Rectal smooth muscle tissue (tissue), 1 donor: Measurements from ENCODE around the gene GDPD4.

ENCODE experiments used
- H3K27ac ChIP-seq: one replicate; pipeline ENCODE4 v1.7.0; 2013; ENCODE audit warnings: low read depth, low read length, inconsistent platforms
- H3K27me3 ChIP-seq: one replicate; pipeline ENCODE4 v1.7.0; 2013; ENCODE audit warnings: low read length; ENCODE audit not compliant: control insufficient read depth, insufficient read depth
- H3K36me3 ChIP-seq: one replicate; pipeline ENCODE4 v1.7.0; 2013; ENCODE audit warnings: low read length; ENCODE audit not compliant: control insufficient read depth, insufficient read depth
- H3K4me1 ChIP-seq: one replicate; pipeline ENCODE4 v1.7.0; 2013; ENCODE audit warnings: low read length; ENCODE audit not compliant: control insufficient read depth, insufficient read depth
- H3K4me3 ChIP-seq: one replicate; pipeline ENCODE4 v1.7.0; 2013; ENCODE audit warnings: low read length
- H3K9ac ChIP-seq: one replicate; pipeline ENCODE4 v1.7.0; 2013; ENCODE audit warnings: low read length

The GDPD4 gene

DNA sequence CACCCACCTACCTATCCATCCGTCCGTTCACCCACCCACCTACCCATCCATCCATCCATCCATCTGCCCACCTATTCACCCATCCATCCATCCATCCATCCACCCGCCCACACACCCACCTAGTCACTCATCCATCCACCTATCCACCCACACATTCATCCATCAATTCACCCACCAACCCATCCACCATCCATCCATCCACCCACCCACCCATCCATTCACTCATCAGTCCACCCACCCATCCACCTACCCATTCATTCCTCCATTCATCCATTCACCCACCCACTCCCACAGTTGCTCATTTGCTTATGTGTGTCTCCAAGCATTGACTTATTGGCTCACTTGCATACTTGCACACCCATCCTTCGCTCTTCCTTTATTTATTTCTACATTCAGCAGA is 123.3 kb downstream of the GDPD4 start:
- H3K9ac ChIP-seq = no peak overlapping the region
- H3K36me3 ChIP-seq = no peaks in the 10 kb centered on the region
- no peaks in the 10 kb centered on the region for H3K27me3 ChIP-seq
- no peak overlapping the region for H3K4me3 ChIP-seq
- H3K27ac ChIP-seq = no peak overlapping the region
- H3K4me1 ChIP-seq = no peaks in the 10 kb centered on the region

DNA sequence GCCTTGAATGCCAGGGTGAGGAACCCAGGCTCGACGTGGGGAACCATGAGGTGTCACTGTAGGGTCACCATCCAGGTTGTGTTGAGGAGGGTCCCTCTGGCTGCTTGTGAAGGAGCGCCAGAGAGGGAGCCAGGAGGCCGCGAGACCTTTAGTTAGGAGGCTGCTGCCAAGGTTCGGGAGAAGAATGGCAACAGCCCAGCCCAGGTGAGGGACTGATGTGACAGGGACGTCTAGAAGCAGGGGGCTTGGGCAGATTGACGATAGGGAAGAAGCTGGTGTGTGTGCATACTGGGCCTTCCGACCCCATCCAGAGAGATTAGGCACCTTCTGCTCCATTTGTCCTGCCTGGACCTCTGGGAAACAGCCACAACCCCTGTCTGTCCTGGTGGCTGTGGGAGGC is 124.5 kb downstream of the GDPD4 start:
- H3K4me3 ChIP-seq = no peak overlapping the region
- no peaks in the 10 kb centered on the region for H3K36me3 ChIP-seq
- no peak overlapping the region for H3K9ac ChIP-seq
- H3K27ac ChIP-seq = no peak overlapping the region
- no peaks in the 10 kb centered on the region for H3K4me1 ChIP-seq
- H3K27me3 ChIP-seq = no peaks in the 10 kb centered on the region

DNA sequence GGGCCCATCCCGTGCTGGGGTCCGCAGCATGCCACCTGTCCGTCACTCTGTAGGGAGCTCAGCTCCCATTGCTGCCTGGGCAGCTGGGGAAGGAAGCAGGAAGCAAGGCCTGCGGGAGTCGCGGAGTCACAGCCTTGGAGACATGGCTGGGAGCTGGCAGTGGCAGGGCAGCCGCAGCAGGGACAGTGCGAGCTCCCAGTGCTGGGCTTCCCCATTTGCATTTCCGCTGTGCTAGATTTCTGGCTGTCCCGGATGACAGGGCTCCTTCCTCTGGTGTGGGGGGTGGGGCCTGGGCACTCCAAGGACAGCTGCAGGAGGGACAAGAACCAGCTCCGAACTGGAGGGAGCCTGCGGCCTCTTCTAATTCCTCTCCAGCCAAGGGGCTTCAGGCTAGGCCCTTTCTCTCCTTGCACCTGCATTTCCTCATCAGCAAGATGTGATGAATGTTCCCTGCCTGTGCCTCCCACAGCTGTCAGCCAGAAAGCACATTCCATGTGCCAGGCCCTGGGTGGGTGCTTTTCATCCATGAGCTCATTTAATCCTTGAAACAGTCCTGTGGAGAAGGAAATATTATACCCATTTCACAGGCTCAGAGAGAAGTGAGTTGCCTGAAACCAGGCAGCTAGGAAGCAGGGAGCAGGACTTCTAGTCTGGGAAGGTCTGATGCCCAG is 125.5 kb downstream of the GDPD4 start:
- no peaks in the 10 kb centered on the region for H3K36me3 ChIP-seq
- H3K4me3 ChIP-seq = no peak overlapping the region
- no peak overlapping the region for H3K27ac ChIP-seq

DNA sequence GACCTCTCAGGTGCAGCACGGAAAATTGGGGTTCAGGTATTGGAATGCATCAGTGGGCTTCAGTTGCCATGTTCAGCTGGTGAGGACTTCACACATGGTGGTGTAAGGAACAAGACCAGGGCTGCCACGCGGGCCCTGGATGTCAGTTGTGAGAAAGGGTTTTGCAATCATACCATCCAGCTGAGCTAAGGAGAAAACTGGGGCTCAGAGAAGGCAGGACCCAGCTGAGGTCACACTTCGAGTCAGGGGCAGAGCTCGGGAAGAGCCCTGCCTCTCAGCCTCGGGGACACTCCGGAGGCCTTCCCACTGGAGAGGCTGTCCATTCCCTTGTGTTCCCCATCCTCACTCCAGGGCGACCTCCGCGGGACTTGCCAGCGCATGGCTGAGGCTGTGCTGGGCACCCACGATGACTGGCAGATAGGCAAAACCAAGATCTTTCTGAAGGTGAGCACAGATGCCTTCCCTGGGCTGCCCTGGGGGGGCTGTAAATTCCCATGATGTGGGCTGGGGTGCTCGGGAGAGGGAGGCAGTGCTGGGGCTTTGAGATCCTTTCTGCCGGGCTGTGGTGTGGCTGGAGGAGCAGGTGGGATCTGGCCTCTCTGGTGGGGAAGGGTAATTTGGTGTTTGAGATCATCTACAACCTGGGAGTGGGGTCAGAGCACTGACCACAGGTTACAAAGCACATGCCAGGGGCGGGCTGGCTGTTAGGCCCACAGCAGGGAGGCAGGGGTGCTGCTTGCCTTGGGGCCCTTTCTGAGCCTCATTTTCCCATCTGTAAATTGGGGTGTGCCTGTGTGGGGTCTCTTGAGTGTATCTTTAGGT is 126.3 kb downstream of the GDPD4 start:
- Histone ChIP-seq H3K27me3 (no peaks in the 10 kb centered on the region), H3K4me3 (no peak overlapping the region), H3K9ac (no peak overlapping the region), H3K27ac (no peak overlapping the region), H3K36me3 (no peaks in the 10 kb centered on the region), H3K4me1 (no peaks in the 10 kb centered on the region)

More for the DNA sequence above, 125.5 kb downstream of the GDPD4 start:
- H3K27me3 ChIP-seq = no peaks in the 10 kb centered on the region
- H3K9ac ChIP-seq = no peak overlapping the region
- H3K4me1 ChIP-seq = no peaks in the 10 kb centered on the region

DNA sequence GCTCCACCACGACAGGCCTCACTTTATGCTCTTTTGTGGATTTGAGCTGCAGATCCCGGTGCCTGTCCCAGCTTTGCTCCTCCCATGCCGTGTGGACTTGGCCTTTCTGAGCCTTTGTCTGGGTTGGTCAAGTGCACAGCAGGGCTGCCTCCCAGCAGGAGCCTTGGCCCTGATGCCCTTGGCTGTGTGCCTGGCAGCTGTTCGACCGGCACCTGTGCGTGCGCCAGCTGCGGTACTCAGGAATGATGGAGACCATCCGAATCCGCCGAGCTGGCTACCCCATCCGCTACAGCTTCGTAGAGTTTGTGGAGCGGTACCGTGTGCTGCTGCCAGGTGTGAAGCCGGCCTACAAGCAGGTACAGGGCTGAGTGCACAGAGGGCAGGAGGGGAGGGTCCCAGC is 126.9 kb downstream of the GDPD4 start:
- H3K9ac ChIP-seq = no peak overlapping the region
- H3K4me3 ChIP-seq = no peak overlapping the region
- H3K27ac ChIP-seq = no peak overlapping the region
- H3K4me1 ChIP-seq = no peaks in the 10 kb centered on the region
- H3K36me3 ChIP-seq = no peaks in the 10 kb centered on the region
- H3K27me3 ChIP-seq = no peaks in the 10 kb centered on the region

DNA sequence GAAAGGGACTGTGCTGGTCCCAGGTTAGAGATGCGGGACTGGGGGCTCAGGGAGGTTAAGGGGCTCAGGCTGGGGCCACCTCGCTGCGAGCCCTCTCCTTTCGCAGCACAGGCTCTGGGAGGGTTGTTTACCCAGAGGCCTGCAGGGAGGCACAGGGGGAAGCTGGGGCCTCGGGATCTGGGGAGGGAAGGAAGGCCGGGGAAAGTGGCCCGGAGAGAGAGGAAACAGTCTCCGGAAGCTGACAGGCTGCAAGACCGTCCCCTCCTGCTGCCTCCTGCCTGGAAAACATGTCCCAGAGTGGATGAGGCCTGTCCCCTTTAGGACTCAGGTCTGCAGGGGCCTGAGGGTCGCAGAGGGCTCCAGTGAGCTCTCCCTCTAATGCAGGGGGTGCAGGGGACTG is 128.0 kb downstream of the GDPD4 start:
- Histone ChIP-seq H3K36me3 (no peaks in the 10 kb centered on the region), H3K4me1 (no peaks in the 10 kb centered on the region), H3K4me3 (no peak overlapping the region), H3K9ac (no peak overlapping the region), H3K27me3 (no peaks in the 10 kb centered on the region), H3K27ac (no peak overlapping the region)

DNA sequence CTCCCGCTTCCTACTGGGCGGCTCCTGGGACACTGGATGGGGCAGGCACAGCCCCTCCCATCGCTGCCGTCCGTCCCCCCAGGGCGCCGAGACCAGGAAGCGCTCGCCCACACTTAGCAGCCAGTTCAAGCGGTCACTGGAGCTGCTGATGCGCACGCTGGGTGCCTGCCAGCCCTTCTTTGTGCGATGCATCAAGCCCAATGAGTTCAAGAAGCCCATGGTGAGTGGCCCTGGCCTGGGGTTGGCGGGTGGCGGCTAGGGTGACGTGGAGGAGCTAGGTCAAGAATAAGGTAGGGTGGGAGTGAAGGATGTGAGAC is 128.9 kb downstream of the GDPD4 start:
- no peaks in the 10 kb centered on the region for H3K36me3 ChIP-seq
- no peaks in the 10 kb centered on the region for H3K27me3 ChIP-seq
- no peak overlapping the region for H3K4me3 ChIP-seq
- no peaks in the 10 kb centered on the region for H3K4me1 ChIP-seq
- H3K9ac ChIP-seq = no peak overlapping the region
- H3K27ac ChIP-seq = no peak overlapping the region

DNA sequence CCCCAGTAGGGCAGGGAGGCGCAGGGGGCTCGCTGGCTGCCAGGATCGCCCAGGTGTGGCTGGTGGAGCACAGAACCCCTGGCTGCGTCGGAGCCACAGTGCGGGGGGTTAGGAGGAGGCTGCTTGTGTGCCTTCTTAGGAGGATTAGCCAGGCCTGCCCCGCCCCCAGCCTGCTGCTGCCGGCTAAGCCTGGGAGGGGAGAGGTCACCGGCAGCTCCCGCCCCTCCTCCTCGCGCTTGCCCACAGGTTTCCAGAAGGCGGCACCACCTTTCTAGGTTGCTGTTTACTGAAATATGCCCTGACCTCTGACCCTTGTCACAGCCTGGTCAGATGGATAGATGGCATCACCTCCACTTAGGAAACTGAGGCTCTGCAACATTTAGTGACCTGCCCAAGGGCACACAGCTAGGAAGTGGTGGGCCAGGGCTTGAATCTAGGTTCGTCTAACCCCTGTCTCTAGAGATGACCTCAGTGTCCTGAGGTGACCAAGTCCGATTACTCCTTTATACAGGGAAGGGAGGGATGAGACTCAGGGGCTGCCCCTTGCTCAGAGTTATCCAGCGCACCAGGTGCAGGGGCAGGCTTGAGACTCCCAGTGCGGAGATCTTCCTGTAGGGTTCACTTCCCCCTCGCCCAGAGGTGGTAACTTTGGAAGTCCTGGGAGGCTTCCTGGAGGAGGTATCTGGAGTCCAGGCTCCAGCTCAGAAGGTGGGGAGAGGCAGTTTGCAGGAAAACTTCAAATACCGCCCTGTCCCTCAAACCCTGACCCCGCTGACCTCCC is 129.4 kb downstream of the GDPD4 start:
- Histone ChIP-seq H3K27ac (no peak overlapping the region), H3K36me3 (no peaks in the 10 kb centered on the region), H3K27me3 (no peaks in the 10 kb centered on the region), H3K4me1 (no peaks in the 10 kb centered on the region), H3K4me3 (no peak overlapping the region), H3K9ac (no peak overlapping the region)

DNA sequence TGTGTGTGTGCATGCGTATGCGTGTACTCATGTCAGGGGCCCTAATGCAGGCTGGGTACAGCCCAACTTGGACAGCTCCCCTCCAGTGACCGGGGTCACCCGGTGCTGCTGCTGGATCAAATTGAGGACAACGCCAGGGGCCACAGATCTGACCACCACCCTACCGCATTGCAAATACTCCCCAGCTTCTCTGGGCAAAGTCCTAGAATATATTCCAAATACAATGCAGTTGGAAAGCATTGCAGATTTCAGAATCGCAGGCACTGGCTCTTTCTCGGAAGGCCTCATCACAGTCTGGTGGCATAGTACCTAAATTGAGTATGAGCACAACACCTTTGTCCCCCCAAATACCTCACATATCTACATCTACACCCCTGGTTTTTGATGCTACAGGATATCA is 130.2 kb downstream of the GDPD4 start:
- Histone ChIP-seq H3K9ac (no peak overlapping the region), H3K36me3 (no peaks in the 10 kb centered on the region), H3K27ac (no peak overlapping the region), H3K27me3 (no peaks in the 10 kb centered on the region), H3K4me1 (no peaks in the 10 kb centered on the region), H3K4me3 (no peak overlapping the region)

DNA sequence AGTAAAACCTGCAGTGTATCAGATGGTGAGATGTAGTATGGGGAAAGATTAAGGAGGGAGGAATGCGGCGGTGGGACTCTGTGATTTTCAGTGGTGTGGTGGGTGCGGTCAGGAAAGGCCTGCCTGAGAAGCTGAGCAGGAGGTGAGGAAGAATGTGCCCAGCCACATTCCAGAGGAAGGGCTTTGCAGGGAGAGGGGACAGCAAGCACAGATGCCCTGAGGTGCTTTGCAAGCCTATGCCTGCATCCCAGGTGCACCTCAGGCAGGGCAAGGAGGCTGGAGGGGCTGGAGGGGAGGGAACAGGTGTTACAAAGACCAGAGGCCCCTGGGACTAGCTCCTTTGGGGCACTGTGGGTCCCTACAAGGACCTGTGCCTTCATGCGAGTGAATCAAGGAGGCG is 131.4 kb downstream of the GDPD4 start:
- Histone ChIP-seq H3K27me3 (no peaks in the 10 kb centered on the region), H3K36me3 (no peaks in the 10 kb centered on the region), H3K4me1 (no peaks in the 10 kb centered on the region), H3K9ac (no peak overlapping the region), H3K27ac (no peak overlapping the region), H3K4me3 (no peak overlapping the region)

DNA sequence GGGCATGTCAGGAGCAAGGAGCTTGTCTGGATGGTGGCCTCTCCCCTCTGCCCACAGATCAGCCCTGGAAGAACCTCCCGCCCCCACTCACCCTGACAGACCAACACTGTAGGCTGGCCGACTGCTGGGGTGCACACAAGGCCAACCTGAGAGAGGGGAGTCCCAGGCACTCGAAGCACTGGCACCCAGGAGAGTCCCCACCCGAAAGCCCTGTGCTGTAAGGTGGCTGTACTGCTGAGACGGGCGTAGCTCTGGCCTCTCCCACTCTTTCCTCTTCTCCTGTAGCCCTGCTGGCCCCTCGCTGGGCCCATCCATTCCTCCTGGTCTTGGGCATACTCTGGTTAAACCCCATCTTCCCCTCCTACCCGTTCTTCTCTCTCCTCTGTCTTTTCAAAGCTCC is 133.7 kb downstream of the GDPD4 start:
- H3K9ac ChIP-seq = no peak overlapping the region
- no peak overlapping the region for H3K4me3 ChIP-seq
- H3K36me3 ChIP-seq = no peaks in the 10 kb centered on the region
- no peaks in the 10 kb centered on the region for H3K4me1 ChIP-seq
- H3K27me3 ChIP-seq = no peaks in the 10 kb centered on the region
- H3K27ac ChIP-seq = no peak overlapping the region

DNA sequence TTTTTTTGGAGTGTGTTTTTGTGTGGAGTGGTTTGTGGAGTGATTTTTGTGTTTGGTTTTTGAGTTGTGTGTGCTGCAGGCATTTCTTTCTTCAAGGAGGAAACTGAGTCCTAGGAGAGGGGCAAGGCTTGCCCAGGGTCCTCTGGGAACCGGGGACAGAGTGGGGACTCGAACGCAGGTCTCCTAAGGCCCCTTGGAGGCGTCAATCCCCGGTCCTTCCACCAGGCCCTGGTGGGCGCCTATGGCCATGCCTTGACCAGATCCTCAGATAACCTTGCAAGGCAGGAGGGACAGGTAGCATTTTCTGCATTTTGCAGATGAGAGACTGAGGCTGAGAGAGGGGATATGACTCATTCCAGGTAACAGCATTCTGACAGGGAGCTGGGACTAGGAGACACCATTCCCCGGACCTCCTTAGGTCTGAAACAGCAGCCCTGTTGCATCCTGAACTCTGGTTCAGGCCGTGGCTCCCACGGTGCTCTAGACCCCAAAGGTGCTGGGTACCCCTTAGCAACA is 134.3 kb downstream of the GDPD4 start:
- Histone ChIP-seq H3K27ac (no peak overlapping the region), H3K9ac (no peak overlapping the region), H3K36me3 (no peaks in the 10 kb centered on the region), H3K4me3 (no peak overlapping the region), H3K4me1 (no peaks in the 10 kb centered on the region), H3K27me3 (no peaks in the 10 kb centered on the region)
